ENCODE measurements around the gene MVD.

Gene MVD

DNA sequence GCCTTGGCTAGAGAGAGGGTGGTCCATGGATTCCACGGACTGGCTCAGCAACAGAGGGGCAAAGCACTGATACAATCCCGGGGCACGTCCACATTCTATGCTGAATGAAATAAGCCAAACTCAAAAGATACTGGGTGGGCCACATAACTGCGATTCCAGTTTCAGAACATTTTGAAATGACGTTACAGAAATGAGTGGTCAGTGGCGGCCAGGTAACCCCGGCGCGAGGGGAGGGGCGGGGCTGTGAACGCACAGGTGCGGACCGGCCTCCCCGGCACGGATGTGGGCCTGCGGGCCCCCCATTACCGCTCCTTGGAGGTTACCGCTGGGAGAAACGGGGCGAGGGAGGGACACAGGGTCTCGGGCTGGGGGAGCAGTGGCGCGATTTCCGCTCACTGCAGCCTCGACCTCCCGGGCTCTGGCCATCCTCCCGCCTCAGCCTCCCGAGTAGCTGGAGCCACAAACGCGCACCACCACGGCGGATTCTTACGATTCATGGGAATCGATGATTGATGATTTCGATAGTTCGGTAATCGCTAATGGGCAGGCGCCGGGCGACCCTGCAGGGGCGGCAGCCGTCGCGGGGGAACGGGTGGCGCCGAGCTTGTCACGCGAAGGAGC, 559 bp downstream of the MVD start:
- TF ChIP-seq, protein P1, sequence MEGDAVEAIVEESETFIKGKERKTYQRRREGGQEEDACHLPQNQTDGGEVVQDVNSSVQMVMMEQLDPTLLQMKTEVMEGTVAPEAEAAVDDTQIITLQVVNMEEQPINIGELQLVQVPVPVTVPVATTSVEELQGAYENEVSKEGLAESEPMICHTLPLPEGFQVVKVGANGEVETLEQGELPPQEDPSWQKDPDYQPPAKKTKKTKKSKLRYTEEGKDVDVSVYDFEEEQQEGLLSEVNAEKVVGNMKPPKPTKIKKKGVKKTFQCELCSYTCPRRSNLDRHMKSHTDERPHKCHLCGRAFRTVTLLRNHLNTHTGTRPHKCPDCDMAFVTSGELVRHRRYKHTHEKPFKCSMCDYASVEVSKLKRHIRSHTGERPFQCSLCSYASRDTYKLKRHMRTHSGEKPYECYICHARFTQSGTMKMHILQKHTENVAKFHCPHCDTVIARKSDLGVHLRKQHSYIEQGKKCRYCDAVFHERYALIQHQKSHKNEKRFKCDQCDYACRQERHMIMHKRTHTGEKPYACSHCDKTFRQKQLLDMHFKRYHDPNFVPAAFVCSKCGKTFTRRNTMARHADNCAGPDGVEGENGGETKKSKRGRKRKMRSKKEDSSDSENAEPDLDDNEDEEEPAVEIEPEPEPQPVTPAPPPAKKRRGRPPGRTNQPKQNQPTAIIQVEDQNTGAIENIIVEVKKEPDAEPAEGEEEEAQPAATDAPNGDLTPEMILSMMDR (IDR thresholded peaks at IDR 0.05; ENCODE audit: low read depth, low read length), result no peak
- peak overlapping the region; percentile 85 for H3K4me3 ChIP-seq (ENCODE audit: low read depth, low read length)
- no peaks in the 10 kb centered on the region for H3K9me3 ChIP-seq
- DNase-seq, result no peak
- no peaks in the 10 kb centered on the region for H3K27me3 ChIP-seq
- H3K36me3 ChIP-seq, result peaks cover under 1% of the 10 kb centered on the region; the same call in 1 of the 2 replicates
- no peaks in the 10 kb centered on the region; the same call in 1 of the 2 replicates for H3K4me1 ChIP-seq

GRCh38 chr16:88661468-88661867, 1.4 kb downstream of the MVD start:
- H3K4me1 ChIP-seq, result no peaks in the 10 kb centered on the region; the same call in 1 of the 2 replicates
- TF ChIP-seq, protein P1 (IDR thresholded peaks at IDR 0.05; ENCODE audit: low read depth, low read length), result no peak
- no peak for DNase-seq
- no peaks in the 10 kb centered on the region for H3K9me3 ChIP-seq
- no peaks in the 10 kb centered on the region for H3K27me3 ChIP-seq
- H3K4me3 ChIP-seq (ENCODE audit: low read depth, low read length), result no peak overlapping the region; the same call in 1 of the 2 replicates
- H3K36me3 ChIP-seq, result peaks cover 6% of the 10 kb centered on the region; the same call in 1 of the 2 replicates

GRCh38 chr16:88659160-88659559, 3.7 kb downstream of the MVD start:
- DNase-seq, result no peak
- H3K36me3 ChIP-seq, result peaks cover 16% of the 10 kb centered on the region
- no peak overlapping the region for H3K4me3 ChIP-seq (ENCODE audit: low read depth, low read length)
- TF ChIP-seq, protein P1 (IDR thresholded peaks at IDR 0.05; ENCODE audit: low read depth, low read length), result no peak
- no peaks in the 10 kb centered on the region for H3K9me3 ChIP-seq
- H3K27me3 ChIP-seq, result no peaks in the 10 kb centered on the region
- no peaks in the 10 kb centered on the region; the same call in 1 of the 2 replicates for H3K4me1 ChIP-seq

DNA sequence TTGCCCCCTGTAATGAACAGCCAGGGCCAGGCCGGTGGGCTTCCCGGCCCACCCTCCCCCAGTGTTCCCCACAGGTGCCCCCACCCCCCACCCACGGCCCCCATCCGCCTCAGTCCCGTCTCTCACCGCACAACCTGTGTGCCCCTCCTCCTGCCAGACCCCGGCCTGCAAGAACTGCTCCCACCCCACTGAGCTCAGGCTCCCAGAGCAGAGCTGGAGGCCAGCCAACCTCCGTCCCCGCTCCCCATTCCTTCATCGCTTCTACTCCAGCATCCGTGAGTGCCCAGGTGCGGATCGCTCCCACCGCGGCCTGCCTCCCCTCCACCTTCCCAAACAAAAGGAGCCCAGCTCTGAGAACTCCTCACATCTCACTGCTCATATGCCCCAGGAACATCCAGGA, 4.2 kb downstream of the MVD start:
- Histone ChIP-seq H3K4me3 (ENCODE audit: low read depth, low read length) (no peak overlapping the region), H3K9me3 (no peaks in the 10 kb centered on the region), H3K36me3 (peaks cover 16% of the 10 kb centered on the region), H3K4me1 (no peaks in the 10 kb centered on the region), H3K27me3 (no peaks in the 10 kb centered on the region)
- TF ChIP-seq, protein P1 (IDR thresholded peaks at IDR 0.05; ENCODE audit: low read depth, low read length), result no peak
- DNase-seq, result no peak

DNA sequence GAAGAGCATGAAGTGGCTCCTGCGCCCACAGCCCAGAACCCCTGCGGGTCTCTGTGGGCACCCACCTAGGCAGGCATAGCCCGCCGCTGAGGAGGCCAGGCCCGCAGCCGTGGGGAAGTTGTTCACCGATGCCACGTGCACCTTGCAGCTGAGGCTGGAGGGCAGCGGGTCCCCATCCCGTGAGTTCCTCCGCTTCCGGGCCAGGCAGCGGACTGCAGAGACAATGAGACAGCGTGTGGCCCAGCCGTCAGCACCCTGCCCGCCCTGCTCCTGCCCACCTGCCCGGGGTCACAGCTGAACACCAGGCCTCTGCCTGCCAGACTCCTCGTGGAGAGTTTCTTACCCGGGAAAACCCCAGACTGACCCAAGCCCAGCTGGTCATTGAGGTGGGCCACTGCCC, 5.5 kb downstream of the MVD start:
- TF ChIP-seq, protein P1 (IDR thresholded peaks at IDR 0.05; ENCODE audit: low read depth, low read length), result no peak
- H3K4me1 ChIP-seq, result no peaks in the 10 kb centered on the region
- no peaks in the 10 kb centered on the region for H3K9me3 ChIP-seq
- no peaks in the 10 kb centered on the region for H3K27me3 ChIP-seq
- no peak for DNase-seq
- no peak overlapping the region for H3K4me3 ChIP-seq (ENCODE audit: low read depth, low read length)
- H3K36me3 ChIP-seq, result peaks cover 16% of the 10 kb centered on the region

- Histone ChIP-seq H3K9me3 (no peaks in the 10 kb centered on the region), H3K36me3 (peaks cover 16% of the 10 kb centered on the region), H3K4me1 (no peaks in the 10 kb centered on the region), H3K4me3 (ENCODE audit: low read depth, low read length) (no peak overlapping the region), H3K27me3 (no peaks in the 10 kb centered on the region)
- TF ChIP-seq, protein P1 (IDR thresholded peaks at IDR 0.05; ENCODE audit: low read depth, low read length), result no peak
- DNase-seq, result no peak
Observed at GRCh38 chr16:88656291-88656980, 6.5 kb downstream of the MVD start.

Data from BE2C (cell line).